GM21360 (cell line): ENCODE data around the gene TNIK.
"Not testable (repeated sequence)": the region's sequence is repeated elsewhere in the genome, so short reads cannot be mapped to it uniquely, and the experiment has no call there.

Experiments used
- ATAC-seq: cut with Tn5 transposase; IDR thresholded peaks from one replicate; pipeline ENCODE4 v1.9.1; 2021; ENCODE audit warnings: mild to moderate bottlenecking, moderate library complexity; ENCODE audit not compliant: unreplicated experiment

Gene TNIK

GRCh38 chr3:171446801-171447578 is 13.2 kb downstream of the TNIK start:
- ATAC-seq = no peak

GRCh38 chr3:171446301-171446700 is 13.9 kb downstream of the TNIK start:
- ATAC-seq = no peak

- no peak for ATAC-seq
These were observed 14.5 kb downstream of the TNIK start for GRCh38 chr3:171445620-171446204.

- ATAC-seq = no peak
These were observed 16.1 kb downstream of the TNIK start for GRCh38 chr3:171444001-171444690.

- ATAC-seq = no peak
These were observed 16.8 kb downstream of the TNIK start for GRCh38 chr3:171443211-171443957.

GRCh38 chr3:171442184-171442583 is 18.0 kb downstream of the TNIK start:
- ATAC-seq = no peak

GRCh38 chr3:171441381-171441780 is 18.8 kb downstream of the TNIK start:
- ATAC-seq = no peak

- ATAC-seq = no peak
These were observed 20.2 kb downstream of the TNIK start for GRCh38 chr3:171439996-171440395.

- no peak for ATAC-seq
These were observed 23.0 kb downstream of the TNIK start for GRCh38 chr3:171437115-171437756.

GRCh38 chr3:171436380-171436779 is 23.8 kb downstream of the TNIK start:
- ATAC-seq = no peak

GRCh38 chr3:171435757-171436156 is 24.4 kb downstream of the TNIK start:
- no peak for ATAC-seq

- no peak for ATAC-seq
These were observed 25.1 kb downstream of the TNIK start for GRCh38 chr3:171435143-171435542.

GRCh38 chr3:171432548-171432947 is 27.7 kb downstream of the TNIK start:
- no peak for ATAC-seq

GRCh38 chr3:171431550-171431949 is 28.7 kb downstream of the TNIK start:
- no peak for ATAC-seq

GRCh38 chr3:171430530-171430929 is 29.7 kb downstream of the TNIK start:
- no peak for ATAC-seq

- ATAC-seq = no peak
These were observed 30.6 kb downstream of the TNIK start for GRCh38 chr3:171429635-171430034.

- no peak for ATAC-seq
These were observed 31.3 kb downstream of the TNIK start for GRCh38 chr3:171428892-171429291.

- no peak for ATAC-seq
These were observed 31.9 kb downstream of the TNIK start for GRCh38 chr3:171428321-171428787.

- ATAC-seq = no peak
These were observed 32.4 kb downstream of the TNIK start for GRCh38 chr3:171427771-171428320.

- not testable (repeated sequence) for ATAC-seq
These were observed 36.1 kb downstream of the TNIK start for GRCh38 chr3:171424063-171424462.
